HepG2 (cell line): ENCODE measurements around the gene TMEM80. TPM values are rescaled to one million over a fixed set of nuclear protein-coding genes. Genes with fewer than 3 reads are reported as not detected.
A peak's percentile ranks its signal among the peaks of the same experiment; 100 is the strongest.

Experiments used
- ARHGAP35 ChIP-seq: sonication (generic); formaldehyde crosslinking; IDR thresholded peaks from 2 replicates; pipeline ENCODE4 v1.9.0; 2022; ENCODE audit warnings: mild to moderate bottlenecking, inconsistent platforms, moderate library complexity, missing genetic modification reagents, borderline replicate concordance
- MIER2 ChIP-seq: IDR thresholded peaks from 2 replicates; pipeline ENCODE4 v1.6.1; 2016; ENCODE audit warnings: missing biosample characterization, missing genetic modification reagents
- MLXIP ChIP-seq: sonication (generic); formaldehyde crosslinking; IDR thresholded peaks from 2 replicates; pipeline ENCODE4 v1.9.0; 2021; ENCODE audit warnings: missing genetic modification reagents, borderline replicate concordance
- SNAPC4 ChIP-seq: sonication (generic); formaldehyde crosslinking; IDR thresholded peaks from 2 replicates; pipeline ENCODE4 v1.4.0; 2020; ENCODE audit warnings: mild to moderate bottlenecking, missing genetic modification reagents
- SRY ChIP-seq: sonication (generic); formaldehyde crosslinking; IDR thresholded peaks from 2 replicates; pipeline ENCODE4 v1.8.0; 2022; ENCODE audit warnings: mild to moderate bottlenecking, missing genetic modification reagents
- TAF15 ChIP-seq: fragments of 200-400 bp; formaldehyde crosslinking; IDR thresholded peaks from one replicate; pipeline ENCODE4 v1.6.1; 2018; ENCODE audit warnings: mild to moderate bottlenecking, low read depth, low read length; ENCODE audit not compliant: poor library complexity, severe bottlenecking
- TOPORS ChIP-seq: sonication (generic); formaldehyde crosslinking; IDR thresholded peaks from 2 replicates; pipeline ENCODE4 v1.8.0; 2023; ENCODE audit warnings: mild to moderate bottlenecking, missing genetic modification reagents
- ZKSCAN8 ChIP-seq: IDR thresholded peaks from 2 replicates; pipeline ENCODE4 v1.6.1; 2016; ENCODE audit warnings: borderline replicate concordance, missing genetic modification reagents, missing compliant biosample characterization
- ZNF142 ChIP-seq: sonication (generic); formaldehyde crosslinking; IDR thresholded peaks from 2 replicates; pipeline ENCODE4 v1.4.0; 2020; ENCODE audit warnings: missing genetic modification reagents
- ZNF782 ChIP-seq: sonication (generic); formaldehyde crosslinking; IDR thresholded peaks from 2 replicates; pipeline ENCODE4 v1.4.0; 2020; ENCODE audit warnings: missing genetic modification reagents, mild to moderate bottlenecking, borderline replicate concordance
- polyA plus RNA-seq, 8 experiments: library from polyadenylated mRNA; depleted of rRNA in 3 of 8; stranded (reverse) in 7 of 8; unstranded in 1 of 8; fragments of >200 nt; fragmentation: Illumina TruSeq in 4 of 8; extraction: Trizol in 4 of 8; gene quantifications; 2 replicates each; pipeline versions ENCODE4 v1.2.1 to v1.2.3, GENCODE V29; 2011 to 2016; ENCODE audit warnings: low read depth in 4 of 8, missing spikeins in 1 of 8, mixed read lengths in 1 of 8; ENCODE audit not compliant: insufficient read depth in 1 of 8
- total RNA-seq, 5 experiments: library from RNA; depleted of rRNA; stranded (reverse); fragments of >200 nt; fragmentation: Illumina TruSeq; extraction: Trizol; gene quantifications; 2 replicates each; pipeline ENCODE4 v1.2.3, GENCODE V29; 2016; ENCODE audit warnings: low read depth in 1 of 5
- TF ChIP-seq, protein P1 (sequence below): sonication (generic); formaldehyde crosslinking; IDR thresholded peaks from 2 replicates; pipeline ENCODE4 v1.4.0; 2020; ENCODE audit warnings: missing genetic modification reagents

Gene TMEM80
- total and polyA plus RNA-seq, 2 of the 13 experiments (the other 11 are each of a cell fraction or from before 2014, with no cell fraction given): 5.6 to 17.1 TPM

DNA sequence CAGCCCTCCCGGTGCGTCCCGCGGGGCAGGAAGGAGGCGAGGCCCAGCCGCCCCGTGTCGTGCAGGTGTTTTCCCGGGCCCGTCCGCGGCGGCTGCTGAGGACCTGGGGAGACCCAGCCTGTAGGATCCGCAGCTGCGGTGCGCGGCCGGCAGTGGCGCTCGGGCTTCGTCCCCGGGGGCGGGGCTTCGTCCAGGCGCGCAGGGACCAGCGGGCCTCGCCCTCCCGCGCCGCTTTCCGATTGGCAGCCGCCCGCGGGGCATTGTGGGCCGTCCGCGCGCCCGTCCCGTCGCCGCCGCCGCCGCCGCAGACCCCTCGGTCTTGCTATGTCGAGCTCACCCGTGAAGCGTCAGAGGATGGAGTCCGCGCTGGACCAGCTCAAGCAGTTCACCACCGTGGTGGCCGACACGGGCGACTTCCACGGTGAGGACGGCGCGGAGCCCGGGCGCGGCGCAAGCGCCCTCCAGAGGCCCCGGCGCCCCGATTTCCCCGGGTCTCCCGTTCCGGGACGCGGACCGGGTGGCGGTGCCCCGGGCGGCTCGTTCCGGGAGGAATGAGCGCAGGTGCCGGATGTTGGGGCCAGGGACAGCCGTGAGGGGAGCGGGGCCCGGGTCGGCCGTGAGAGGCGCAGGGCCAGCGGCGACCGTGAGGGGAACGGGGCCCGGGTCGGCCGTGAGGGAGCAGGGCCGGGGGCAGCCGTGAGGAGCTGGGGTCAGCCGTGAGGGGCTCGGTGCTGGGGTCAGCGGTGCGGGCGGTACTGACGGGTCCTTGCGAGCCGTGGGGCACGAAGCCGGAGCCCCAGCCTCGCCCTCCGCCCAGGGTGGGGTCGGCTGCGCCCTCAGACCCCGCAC, 51.8 kb downstream of the TMEM80 start, which contains the start of gene TALDO1 (continued):
- no peak for TF ChIP-seq MLXIP (CRISPR knock-in tag)
- no peak for TF ChIP-seq MIER2 (CRISPR knock-in tag)
- TF ChIP-seq SNAPC4 (CRISPR knock-in tag): no peak
- TF ChIP-seq, protein P1, sequence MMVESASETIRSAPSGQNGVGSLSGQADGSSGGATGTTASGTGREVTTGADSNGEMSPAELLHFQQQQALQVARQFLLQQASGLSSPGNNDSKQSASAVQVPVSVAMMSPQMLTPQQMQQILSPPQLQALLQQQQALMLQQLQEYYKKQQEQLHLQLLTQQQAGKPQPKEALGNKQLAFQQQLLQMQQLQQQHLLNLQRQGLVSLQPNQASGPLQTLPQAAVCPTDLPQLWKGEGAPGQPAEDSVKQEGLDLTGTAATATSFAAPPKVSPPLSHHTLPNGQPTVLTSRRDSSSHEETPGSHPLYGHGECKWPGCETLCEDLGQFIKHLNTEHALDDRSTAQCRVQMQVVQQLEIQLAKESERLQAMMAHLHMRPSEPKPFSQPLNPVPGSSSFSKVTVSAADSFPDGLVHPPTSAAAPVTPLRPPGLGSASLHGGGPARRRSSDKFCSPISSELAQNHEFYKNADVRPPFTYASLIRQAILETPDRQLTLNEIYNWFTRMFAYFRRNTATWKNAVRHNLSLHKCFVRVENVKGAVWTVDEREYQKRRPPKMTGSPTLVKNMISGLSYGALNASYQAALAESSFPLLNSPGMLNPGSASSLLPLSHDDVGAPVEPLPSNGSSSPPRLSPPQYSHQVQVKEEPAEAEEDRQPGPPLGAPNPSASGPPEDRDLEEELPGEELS: no peak
- TF ChIP-seq ZNF142 (CRISPR knock-in tag): no peak; the same call in 1 of the 2 replicates
- TF ChIP-seq ZNF782 (CRISPR knock-in tag): 0 out of 2 replicates have a peak, but pooled peaks have one; percentile 22
- TF ChIP-seq SRY (CRISPR knock-in tag): no peak; the same call in 1 of the 2 replicates
- no peak for TF ChIP-seq TAF15
- TF ChIP-seq TOPORS (CRISPR knock-in tag): no peak
- TF ChIP-seq ZKSCAN8 (CRISPR knock-in tag): no peak
- TF ChIP-seq ARHGAP35: no peak
